Lower leg skin (tissue), 4 donors: ENCODE data around the gene KIF18B. TPM values are rescaled to one million over a fixed set of nuclear protein-coding genes. Genes with fewer than 3 reads are reported as not detected.

Source experiments
- DNase-seq, 2 donors: peaks; one replicate each; pipeline ENCODE4 v3.0.0-alpha.2; 2019; ENCODE audit warnings: low spot score in 2 of 2
- H3K4me3 ChIP-seq: fragments of 200-600 bp; sonication (generic); 2 replicates; pipeline ENCODE4 v1.5.1; 2017; ENCODE audit warnings: mild to moderate bottlenecking, low read depth; ENCODE audit not compliant: poor library complexity, severe bottlenecking
- POLR2A ChIP-seq, 2 donors: fragments of 450-650 bp; IDR thresholded peaks; one replicate each; pipeline ENCODE4 v1.6.1; 2016 to 2017; ENCODE audit warnings: antibody characterized with exemption in 2 of 2, mild to moderate bottlenecking in 1 of 2, moderate library complexity in 1 of 2
- WGBS, 2 donors: methylation state at CpG; one replicate each; pipeline ENCODE4 v1.1.5; 2018; 5-methylcytosine and 5-hydroxymethylcytosine counted together
- intact Hi-C: fragments of 100-400 bp; cut with DNase I; formaldehyde crosslinking; loops from one replicate; pipeline ENCODE4 v1.15.0; 2023; ENCODE audit warnings: low total_unique reads
- total RNA-seq, 4 donors: library from RNA; depleted of rRNA; stranded (reverse); fragments of >200 nt; gene quantifications; one replicate each; pipeline ENCODE4 v1.1.0, GENCODE V29; 2016
- TF ChIP-seq, protein P1 (sequence below), 3 donors: fragments of 450-650 bp; IDR thresholded peaks; one replicate each; pipeline ENCODE4 v1.5.1; 2016; ENCODE audit warnings: antibody characterized with exemption in 3 of 3, mild to moderate bottlenecking in 3 of 3, moderate library complexity in 2 of 3

KIF18B gene
- total RNA-seq, 4 donors from 2014 or later: 1.0 to 2.4 (median 1.5) TPM

DNA sequence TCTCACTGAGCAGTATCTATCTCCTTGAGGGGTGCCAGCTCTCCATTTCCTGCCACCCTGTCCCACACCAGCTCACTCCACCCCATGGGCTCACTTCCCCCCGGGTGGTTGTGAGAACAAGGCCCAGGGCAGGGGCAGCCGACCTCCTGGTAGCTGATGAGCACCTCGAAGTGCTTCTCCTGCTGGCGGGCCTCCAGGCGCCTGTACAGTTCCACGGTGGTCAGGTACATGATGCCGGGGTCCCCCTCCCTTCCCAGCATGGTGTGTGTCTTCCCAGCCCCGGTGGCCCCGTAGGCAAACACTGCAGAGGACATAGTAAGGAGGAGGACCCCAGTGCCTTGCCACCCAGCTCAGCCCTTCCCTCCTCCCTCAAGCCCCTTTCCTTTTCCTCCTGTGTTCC lies 12.5 kb downstream of the KIF18B start:
- TF ChIP-seq, protein P1, sequence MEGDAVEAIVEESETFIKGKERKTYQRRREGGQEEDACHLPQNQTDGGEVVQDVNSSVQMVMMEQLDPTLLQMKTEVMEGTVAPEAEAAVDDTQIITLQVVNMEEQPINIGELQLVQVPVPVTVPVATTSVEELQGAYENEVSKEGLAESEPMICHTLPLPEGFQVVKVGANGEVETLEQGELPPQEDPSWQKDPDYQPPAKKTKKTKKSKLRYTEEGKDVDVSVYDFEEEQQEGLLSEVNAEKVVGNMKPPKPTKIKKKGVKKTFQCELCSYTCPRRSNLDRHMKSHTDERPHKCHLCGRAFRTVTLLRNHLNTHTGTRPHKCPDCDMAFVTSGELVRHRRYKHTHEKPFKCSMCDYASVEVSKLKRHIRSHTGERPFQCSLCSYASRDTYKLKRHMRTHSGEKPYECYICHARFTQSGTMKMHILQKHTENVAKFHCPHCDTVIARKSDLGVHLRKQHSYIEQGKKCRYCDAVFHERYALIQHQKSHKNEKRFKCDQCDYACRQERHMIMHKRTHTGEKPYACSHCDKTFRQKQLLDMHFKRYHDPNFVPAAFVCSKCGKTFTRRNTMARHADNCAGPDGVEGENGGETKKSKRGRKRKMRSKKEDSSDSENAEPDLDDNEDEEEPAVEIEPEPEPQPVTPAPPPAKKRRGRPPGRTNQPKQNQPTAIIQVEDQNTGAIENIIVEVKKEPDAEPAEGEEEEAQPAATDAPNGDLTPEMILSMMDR (IDR thresholded peaks at IDR 0.05): no peak
- no peak for TF ChIP-seq POLR2A (IDR thresholded peaks at IDR 0.05)
- DNase-seq: no peak
- intact Hi-C loops: no loop called here
- 93 to 96% methylated on average over 9 of the region's 9 CpGs for WGBS, 2 donors
- H3K4me3 ChIP-seq: no peak overlapping the region

GRCh38 chr17:44934745-44935105 lies 12.8 kb downstream of the KIF18B start:
- TF ChIP-seq, protein P1 (IDR thresholded peaks at IDR 0.05): no peak
- no peak for TF ChIP-seq POLR2A (IDR thresholded peaks at IDR 0.05)
- intact Hi-C loops: no loop called here
- 97 to 100% methylated on average over 9 of the region's 10 CpGs for WGBS, 2 donors
- no peak for DNase-seq
- no peak overlapping the region for H3K4me3 ChIP-seq

GRCh38 chr17:44933824-44934744 lies 13.5 kb downstream of the KIF18B start:
- 85 to 94% methylated on average over 27 to 30 of the region's 34 CpGs for WGBS, 2 donors
- TF ChIP-seq, protein P1 (IDR thresholded peaks at IDR 0.05): no peak
- TF ChIP-seq POLR2A (IDR thresholded peaks at IDR 0.05): no peak
- no peak overlapping the region for H3K4me3 ChIP-seq
- no peak for DNase-seq
- intact Hi-C loops: no loop called here

DNA sequence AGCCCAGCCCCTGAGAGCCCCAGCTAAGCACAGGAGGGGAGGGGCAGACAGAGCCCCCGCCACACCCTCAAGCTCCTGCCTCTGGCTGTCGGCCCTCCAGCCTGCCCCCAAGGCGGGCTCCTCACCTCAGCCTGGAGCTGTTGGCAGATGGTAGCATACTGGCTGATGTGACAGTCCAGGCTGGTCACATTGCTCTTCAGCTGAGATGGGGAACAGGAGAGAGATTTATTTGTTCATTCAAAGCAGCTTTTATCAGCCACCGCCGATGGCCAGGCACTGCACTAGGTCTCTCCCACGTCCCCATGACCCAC lies 14.8 kb downstream of the KIF18B start:
- intact Hi-C loops: no loop called here
- no peak for DNase-seq
- TF ChIP-seq, protein P1 (IDR thresholded peaks at IDR 0.05): no peak
- TF ChIP-seq POLR2A (IDR thresholded peaks at IDR 0.05): no peak
- WGBS, 2 donors: 82 to 90% methylated on average over 6 of the region's 6 CpGs
- no peak overlapping the region for H3K4me3 ChIP-seq

GRCh38 chr17:44932096-44932786 lies 15.3 kb downstream of the KIF18B start:
- intact Hi-C loops: no loop called here
- 83 to 91% methylated on average over 7 to 8 of the region's 8 CpGs for WGBS, 2 donors
- H3K4me3 ChIP-seq: no peak overlapping the region
- TF ChIP-seq, protein P1 (IDR thresholded peaks at IDR 0.05): no peak
- TF ChIP-seq POLR2A (IDR thresholded peaks at IDR 0.05): no peak
- no peak for DNase-seq
